ENCODE results near the gene EMC7.
A peak's percentile ranks its signal among the peaks of the same experiment; 100 is the strongest.

The EMC7 gene

GRCh38 chr15:34038023-34038870 lies 63.4 kb downstream of the EMC7 start:
- DNase-seq (ENCODE audit: low read depth): peak; percentile 70

Measured in activated T-helper 9 cell treated with anti-CD3 and anti-CD28 coated beads, Interleukin-2, amount 50 U/mL, for 16 hours (primary cell).